Measurements from ENCODE around the gene CENPC.

DNA sequence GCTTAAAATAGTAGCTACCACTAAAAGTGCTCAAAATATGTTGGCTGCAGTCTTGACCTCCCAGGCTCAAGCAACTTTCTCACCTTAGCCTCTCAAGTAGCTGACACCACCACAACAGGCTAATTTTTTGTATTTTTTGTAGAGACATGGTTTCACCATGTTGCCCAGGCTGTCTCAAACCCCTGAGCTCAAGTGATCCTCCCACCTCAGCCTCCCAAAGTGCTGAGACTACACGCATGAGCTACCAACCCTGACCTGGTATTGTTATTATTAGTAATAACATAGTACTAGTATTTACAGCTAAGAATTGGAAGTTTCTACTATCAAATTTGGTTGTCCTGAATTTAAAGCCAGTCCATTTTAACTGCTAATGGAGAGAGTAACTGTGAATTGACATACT, 31.2 kb upstream of the CENPC start:
- TF ChIP-seq, protein P1, sequence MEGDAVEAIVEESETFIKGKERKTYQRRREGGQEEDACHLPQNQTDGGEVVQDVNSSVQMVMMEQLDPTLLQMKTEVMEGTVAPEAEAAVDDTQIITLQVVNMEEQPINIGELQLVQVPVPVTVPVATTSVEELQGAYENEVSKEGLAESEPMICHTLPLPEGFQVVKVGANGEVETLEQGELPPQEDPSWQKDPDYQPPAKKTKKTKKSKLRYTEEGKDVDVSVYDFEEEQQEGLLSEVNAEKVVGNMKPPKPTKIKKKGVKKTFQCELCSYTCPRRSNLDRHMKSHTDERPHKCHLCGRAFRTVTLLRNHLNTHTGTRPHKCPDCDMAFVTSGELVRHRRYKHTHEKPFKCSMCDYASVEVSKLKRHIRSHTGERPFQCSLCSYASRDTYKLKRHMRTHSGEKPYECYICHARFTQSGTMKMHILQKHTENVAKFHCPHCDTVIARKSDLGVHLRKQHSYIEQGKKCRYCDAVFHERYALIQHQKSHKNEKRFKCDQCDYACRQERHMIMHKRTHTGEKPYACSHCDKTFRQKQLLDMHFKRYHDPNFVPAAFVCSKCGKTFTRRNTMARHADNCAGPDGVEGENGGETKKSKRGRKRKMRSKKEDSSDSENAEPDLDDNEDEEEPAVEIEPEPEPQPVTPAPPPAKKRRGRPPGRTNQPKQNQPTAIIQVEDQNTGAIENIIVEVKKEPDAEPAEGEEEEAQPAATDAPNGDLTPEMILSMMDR (IDR thresholded peaks at IDR 0.05; ENCODE audit: poor library complexity, severe bottlenecking), result no peak
- TF ChIP-seq POLR2AphosphoS5 (IDR thresholded peaks at IDR 0.05), result no peak
- TF ChIP-seq, protein P2, sequence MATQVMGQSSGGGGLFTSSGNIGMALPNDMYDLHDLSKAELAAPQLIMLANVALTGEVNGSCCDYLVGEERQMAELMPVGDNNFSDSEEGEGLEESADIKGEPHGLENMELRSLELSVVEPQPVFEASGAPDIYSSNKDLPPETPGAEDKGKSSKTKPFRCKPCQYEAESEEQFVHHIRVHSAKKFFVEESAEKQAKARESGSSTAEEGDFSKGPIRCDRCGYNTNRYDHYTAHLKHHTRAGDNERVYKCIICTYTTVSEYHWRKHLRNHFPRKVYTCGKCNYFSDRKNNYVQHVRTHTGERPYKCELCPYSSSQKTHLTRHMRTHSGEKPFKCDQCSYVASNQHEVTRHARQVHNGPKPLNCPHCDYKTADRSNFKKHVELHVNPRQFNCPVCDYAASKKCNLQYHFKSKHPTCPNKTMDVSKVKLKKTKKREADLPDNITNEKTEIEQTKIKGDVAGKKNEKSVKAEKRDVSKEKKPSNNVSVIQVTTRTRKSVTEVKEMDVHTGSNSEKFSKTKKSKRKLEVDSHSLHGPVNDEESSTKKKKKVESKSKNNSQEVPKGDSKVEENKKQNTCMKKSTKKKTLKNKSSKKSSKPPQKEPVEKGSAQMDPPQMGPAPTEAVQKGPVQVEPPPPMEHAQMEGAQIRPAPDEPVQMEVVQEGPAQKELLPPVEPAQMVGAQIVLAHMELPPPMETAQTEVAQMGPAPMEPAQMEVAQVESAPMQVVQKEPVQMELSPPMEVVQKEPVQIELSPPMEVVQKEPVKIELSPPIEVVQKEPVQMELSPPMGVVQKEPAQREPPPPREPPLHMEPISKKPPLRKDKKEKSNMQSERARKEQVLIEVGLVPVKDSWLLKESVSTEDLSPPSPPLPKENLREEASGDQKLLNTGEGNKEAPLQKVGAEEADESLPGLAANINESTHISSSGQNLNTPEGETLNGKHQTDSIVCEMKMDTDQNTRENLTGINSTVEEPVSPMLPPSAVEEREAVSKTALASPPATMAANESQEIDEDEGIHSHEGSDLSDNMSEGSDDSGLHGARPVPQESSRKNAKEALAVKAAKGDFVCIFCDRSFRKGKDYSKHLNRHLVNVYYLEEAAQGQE (IDR thresholded peaks at IDR 0.05; ENCODE audit: borderline replicate concordance), result no peak
- no peak for TF ChIP-seq RAD21 (conservative IDR thresholded peaks at IDR 0.05)
- TF ChIP-seq EZH2 (IDR thresholded peaks at IDR 0.05; ENCODE audit: borderline replicate concordance, insufficient read depth, low read length, poor library complexity, severe bottlenecking), result no peak
